DMS114 treated with DMSO at 0.1 percent for 48 hours (cell line): ENCODE data around the gene FCRL6.

Source experiments
- DNase-seq: peaks from one replicate; lab custom pipeline; 2025; ENCODE audit not compliant: unreplicated experiment; lab: John Stamatoyannopoulos, UW

FCRL6 gene

GRCh38 chr1:159862031-159862430 lies 59.9 kb downstream of the FCRL6 start:
- no peak for DNase-seq

- no peak for DNase-seq
These were observed 60.4 kb downstream of the FCRL6 start, which contains the start of gene VSIG8 for GRCh38 chr1:159862557-159862956. TSS of gene VSIG8 (minus strand) at chr1:159862657. CDS start at chr1:159862521, 136 bp downstream.

GRCh38 chr1:159864262-159864661 lies 62.1 kb downstream of the FCRL6 start:
- DNase-seq = no peak
